GM10248 (cell line): ENCODE data around the gene GRM8.

Experiments used
- CTCF ChIA-PET: fragments of 300-600 bp; sonication (Branson Sonifier 250); formaldehyde crosslinking; extraction: SDS; loops from one replicate; lab custom pipeline; 2021; ENCODE audit warnings: antibody characterized with exemption; lab: Yijun Ruan, JAX
- POLR2A ChIA-PET: fragments of 350-650 bp; sonication (Branson Sonifier 250); formaldehyde crosslinking; extraction: SDS; loops from one replicate; lab custom pipeline; 2020; ENCODE audit warnings: antibody characterized with exemption; lab: Yijun Ruan, JAX
- DNase-seq: peaks from one replicate; pipeline ENCODE4 v3.0.0; 2012; ENCODE audit errors: extremely low spot score
- CTCF ChIP-seq: IDR thresholded peaks from 2 replicates; pipeline ENCODE4 v1.5.1; 2012; ENCODE audit warnings: mild to moderate bottlenecking, low read depth; ENCODE audit errors: extremely low read depth, missing control alignments, control extremely low read depth

Gene GRM8

GRCh38 chr7:126698909-126699308 is 553.8 kb downstream of the GRM8 start:
- no peak for TF ChIP-seq CTCF
- DNase-seq = no peak
- CTCF ChIA-PET = no interaction called here
- POLR2A ChIA-PET = no interaction called here

GRCh38 chr7:126698446-126698845 is 554.3 kb downstream of the GRM8 start:
- ChIA-PET CTCF (no interaction called here), POLR2A (no interaction called here)
- DNase-seq = no peak
- no peak for TF ChIP-seq CTCF

GRCh38 chr7:126696256-126697038 is 556.3 kb downstream of the GRM8 start:
- no peak for DNase-seq
- no peak for TF ChIP-seq CTCF
- ChIA-PET CTCF (no interaction called here), POLR2A (no interaction called here)

GRCh38 chr7:126690848-126691751 is 561.6 kb downstream of the GRM8 start:
- CTCF ChIA-PET = interaction anchor here (0.8 to 4.9 kb wide), 4 partner anchors 8 to 34 kb away, joined by 3 to 25 read pairs (median 6); no protein-coding TSS in a partner anchor

GRCh38 chr7:126690104-126690503 is 562.6 kb downstream of the GRM8 start:
- no peak for DNase-seq
- no peak for TF ChIP-seq CTCF
- POLR2A ChIA-PET = no interaction called here
- CTCF ChIA-PET = interaction anchor here (0.7 to 4.9 kb wide), 6 partner anchors 9 to 113 kb away, joined by 3 to 25 read pairs (median 3); no protein-coding TSS in a partner anchor

More at GRCh38 chr7:126690848-126691751, 561.6 kb downstream of the GRM8 start:
- POLR2A ChIA-PET = no interaction called here
- no peak for DNase-seq
- no peak for TF ChIP-seq CTCF

GRCh38 chr7:126689037-126689436 is 563.7 kb downstream of the GRM8 start:
- ChIA-PET POLR2A (no interaction called here), CTCF (interaction anchor here (1.0 to 4.9 kb wide), 2 partner anchors 8 to 12 kb away, joined by 3 to 25 read pairs; no protein-coding TSS in a partner anchor)
- DNase-seq = no peak
- TF ChIP-seq CTCF = no peak
